Breast epithelium (tissue), 4 donors: ENCODE measurements around the gene DLGAP3. TPM values are rescaled to one million over a fixed set of nuclear protein-coding genes. Genes with fewer than 3 reads are reported as not detected.

ENCODE experiments used
- DNase-seq, 2 donors: peaks; one replicate each; pipeline ENCODE4 v3.0.0-alpha.2; 2019; ENCODE audit warnings: low spot score in 2 of 2
- H3K27ac ChIP-seq, 2 donors: fragments of 200-600 bp; sonication (generic) in 1 of 2; one replicate each; pipeline ENCODE4 v1.5.1; 2016 to 2019; ENCODE audit warnings: mild to moderate bottlenecking in 1 of 2
- H3K27me3 ChIP-seq, 2 donors: fragments of 200-600 bp; sonication (generic) in 1 of 2; one replicate each; pipeline versions ENCODE4 v1.5.1 to v1.6.0; 2017 to 2019; ENCODE audit warnings: control low read depth in 1 of 2, mild to moderate bottlenecking in 1 of 2
- H3K36me3 ChIP-seq: fragments of 200-600 bp; one replicate; pipeline ENCODE4 v1.5.1; 2019
- H3K4me1 ChIP-seq, 2 donors: fragments of 200-600 bp; sonication (generic); one replicate each; pipeline ENCODE4 v1.5.1; 2016 to 2019; ENCODE audit warnings: control low read depth in 1 of 2
- H3K4me3 ChIP-seq, 3 donors: fragments of 200-600 bp; sonication (generic); 1 replicate in 2 of 3; 2 replicates in 1 of 3; pipeline ENCODE4 v1.5.1; 2016 to 2019; ENCODE audit warnings: mild to moderate bottlenecking in 3 of 3, moderate library complexity in 2 of 3
- H3K9me3 ChIP-seq, 2 donors: fragments of 200-600 bp; sonication (generic) in 1 of 2; one replicate each; pipeline ENCODE4 v1.5.1; 2016 to 2019; ENCODE audit warnings: control low read depth in 1 of 2
- POLR2A ChIP-seq: fragments of 450-650 bp; IDR thresholded peaks from one replicate; pipeline ENCODE4 v1.6.1; 2016; ENCODE audit warnings: antibody characterized with exemption, mild to moderate bottlenecking, moderate library complexity
- POLR2AphosphoS5 ChIP-seq, 3 donors: sonication (generic); formaldehyde crosslinking; IDR thresholded peaks; one replicate each; pipeline ENCODE4 v1.6.1; 2017; ENCODE audit warnings: antibody characterized with exemption in 3 of 3
- intact Hi-C: fragments of 100-400 bp; cut with DNase I; formaldehyde crosslinking; loops from one replicate; pipeline ENCODE4 v1.15.1; 2023; ENCODE audit warnings: low total_unique reads
- total RNA-seq, 3 donors: library from RNA; depleted of rRNA; stranded (reverse); fragments of >200 nt; gene quantifications; one replicate each; pipeline ENCODE4 v1.1.0, GENCODE V29; 2016
- TF ChIP-seq, protein P1 (sequence below), 3 donors: fragments of 450-650 bp; IDR thresholded peaks; one replicate each; pipeline ENCODE4 v1.5.1; 2016 to 2017; ENCODE audit warnings: antibody characterized with exemption in 3 of 3, mild to moderate bottlenecking in 3 of 3, moderate library complexity in 3 of 3

Gene DLGAP3
- total RNA-seq, 3 donors from 2014 or later: 0.15 to 0.33 (median 0.16) TPM

DNA sequence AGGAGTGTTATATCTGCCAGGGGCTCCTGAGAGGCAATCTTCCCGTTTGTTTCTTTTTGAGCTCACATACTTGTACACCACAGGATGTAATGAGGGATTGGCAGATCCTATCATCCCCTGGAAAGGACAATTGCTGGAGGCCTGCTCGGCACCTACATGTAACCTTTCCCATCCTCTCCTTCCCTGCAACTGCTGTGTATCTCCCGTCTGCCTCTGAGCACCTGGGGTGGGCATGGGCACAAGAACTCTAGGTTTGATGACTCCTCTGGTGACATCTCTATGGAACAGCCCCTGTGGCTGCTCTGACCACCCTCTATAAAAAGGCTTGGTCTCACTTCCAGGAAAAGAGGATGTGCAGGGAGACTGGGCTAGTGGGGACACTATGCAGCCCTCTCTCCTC, 44.9 kb downstream of the DLGAP3 start:
- Histone ChIP-seq H3K9me3 (no peaks in the 10 kb centered on the region), H3K27ac (no peak overlapping the region), H3K27me3 (peaks cover 7 to 42% of the 10 kb centered on the region in 2 donors), H3K4me1 (no peaks in the 10 kb centered on the region), H3K36me3 (no peaks in the 10 kb centered on the region), H3K4me3 (no peak overlapping the region)
- DNase-seq: no peak
- intact Hi-C loops: no loop called here
- TF ChIP-seq, protein P1, sequence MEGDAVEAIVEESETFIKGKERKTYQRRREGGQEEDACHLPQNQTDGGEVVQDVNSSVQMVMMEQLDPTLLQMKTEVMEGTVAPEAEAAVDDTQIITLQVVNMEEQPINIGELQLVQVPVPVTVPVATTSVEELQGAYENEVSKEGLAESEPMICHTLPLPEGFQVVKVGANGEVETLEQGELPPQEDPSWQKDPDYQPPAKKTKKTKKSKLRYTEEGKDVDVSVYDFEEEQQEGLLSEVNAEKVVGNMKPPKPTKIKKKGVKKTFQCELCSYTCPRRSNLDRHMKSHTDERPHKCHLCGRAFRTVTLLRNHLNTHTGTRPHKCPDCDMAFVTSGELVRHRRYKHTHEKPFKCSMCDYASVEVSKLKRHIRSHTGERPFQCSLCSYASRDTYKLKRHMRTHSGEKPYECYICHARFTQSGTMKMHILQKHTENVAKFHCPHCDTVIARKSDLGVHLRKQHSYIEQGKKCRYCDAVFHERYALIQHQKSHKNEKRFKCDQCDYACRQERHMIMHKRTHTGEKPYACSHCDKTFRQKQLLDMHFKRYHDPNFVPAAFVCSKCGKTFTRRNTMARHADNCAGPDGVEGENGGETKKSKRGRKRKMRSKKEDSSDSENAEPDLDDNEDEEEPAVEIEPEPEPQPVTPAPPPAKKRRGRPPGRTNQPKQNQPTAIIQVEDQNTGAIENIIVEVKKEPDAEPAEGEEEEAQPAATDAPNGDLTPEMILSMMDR (IDR thresholded peaks at IDR 0.05): no peak
- TF ChIP-seq POLR2A (no peak), POLR2AphosphoS5 (IDR thresholded peaks at IDR 0.05) (no peak)

DNA sequence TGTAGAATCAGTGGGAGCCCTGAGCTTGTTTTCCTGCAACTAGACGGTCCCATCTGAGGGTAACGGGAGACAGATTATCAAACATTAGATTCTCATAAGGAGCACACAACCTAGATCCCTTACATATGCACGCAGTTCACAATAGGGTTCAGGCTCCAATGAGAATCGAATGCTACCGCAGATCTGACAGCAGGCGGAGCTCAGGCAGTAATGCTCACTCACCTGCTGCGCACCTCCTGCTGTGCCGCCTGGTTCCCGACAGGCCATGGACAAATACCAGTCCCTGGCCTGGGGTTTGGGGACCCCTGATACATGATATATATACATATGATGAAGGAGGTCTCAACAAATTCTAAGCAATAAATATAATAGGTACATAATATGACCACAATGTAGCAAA, 50.2 kb downstream of the DLGAP3 start:
- Histone ChIP-seq H3K9me3 (no peaks in the 10 kb centered on the region), H3K4me1 (no peaks in the 10 kb centered on the region), H3K36me3 (no peaks in the 10 kb centered on the region), H3K27ac (no peak overlapping the region), H3K27me3 (peaks cover 0 to 38% of the 10 kb centered on the region in 2 donors), H3K4me3 (no peak overlapping the region)
- TF ChIP-seq POLR2A: no peak
- TF ChIP-seq, protein P1 (IDR thresholded peaks at IDR 0.05): no peak
- TF ChIP-seq POLR2AphosphoS5 (IDR thresholded peaks at IDR 0.05): no peak
- DNase-seq: no peak
- intact Hi-C loops: no loop called here

DNA sequence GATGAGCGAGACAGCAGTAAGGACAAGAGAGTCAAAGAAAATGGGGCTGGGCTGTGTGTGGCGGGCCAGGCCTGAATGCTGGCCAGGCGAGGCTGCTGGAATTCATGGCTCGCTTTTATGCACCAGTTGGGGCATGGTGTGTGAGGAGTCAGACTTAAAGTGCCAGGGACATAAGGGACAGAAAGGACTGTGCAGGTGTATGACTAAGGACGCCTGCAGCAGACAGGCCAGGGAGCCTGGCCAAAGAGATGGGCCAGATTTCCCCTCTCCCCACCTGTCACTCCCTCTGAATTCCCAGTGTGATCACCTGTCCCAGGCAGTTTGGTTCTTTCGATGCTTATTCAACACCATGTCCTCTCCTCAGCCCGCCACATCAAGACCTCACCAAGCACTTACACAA, 53.0 kb downstream of the DLGAP3 start:
- Histone ChIP-seq H3K9me3 (no peaks in the 10 kb centered on the region), H3K27ac (no peak overlapping the region), H3K36me3 (no peaks in the 10 kb centered on the region), H3K27me3 (peaks cover 0 to 49% of the 10 kb centered on the region in 2 donors), H3K4me1 (no peaks in the 10 kb centered on the region), H3K4me3 (no peak overlapping the region)
- TF ChIP-seq POLR2A (no peak), POLR2AphosphoS5 (IDR thresholded peaks at IDR 0.05) (no peak)
- TF ChIP-seq, protein P1 (IDR thresholded peaks at IDR 0.05): no peak
- intact Hi-C loops: no loop called here
- DNase-seq: no peak

DNA sequence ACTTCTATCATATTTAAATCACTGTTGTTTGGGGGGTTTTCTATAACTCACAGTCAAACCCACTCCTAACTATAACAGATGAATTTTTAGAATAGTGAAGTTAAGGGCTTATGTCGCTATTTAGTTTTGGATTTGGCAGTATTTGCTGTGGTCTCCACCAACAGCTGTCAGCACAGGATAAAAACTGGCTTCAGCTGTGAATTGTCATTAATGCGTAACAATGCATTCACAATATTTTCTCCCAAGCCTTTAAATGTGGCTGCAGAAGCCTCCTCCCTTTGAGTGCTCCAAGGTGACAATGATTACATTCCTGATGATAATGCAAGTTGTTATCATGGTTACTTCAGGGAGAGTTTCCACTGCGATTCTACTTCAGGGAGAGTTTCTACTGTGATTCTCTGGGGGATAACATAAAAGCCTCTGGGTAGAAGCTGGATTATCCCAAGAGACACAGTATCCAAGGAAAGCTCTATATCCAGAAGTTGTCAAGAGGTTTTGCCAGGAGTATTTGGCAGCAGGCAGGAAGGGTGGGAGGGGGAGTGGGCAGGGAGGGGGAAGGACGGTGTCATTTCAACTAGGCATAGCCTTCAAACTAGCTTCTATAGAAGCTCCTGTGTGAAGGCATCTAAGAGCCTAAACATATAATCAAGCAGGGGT, 55.0 kb downstream of the DLGAP3 start:
- no peaks in the 10 kb centered on the region for H3K4me1 ChIP-seq
- no peak overlapping the region for H3K27ac ChIP-seq
- no peak for DNase-seq
- H3K9me3 ChIP-seq: no peaks in the 10 kb centered on the region
- H3K36me3 ChIP-seq: no peaks in the 10 kb centered on the region
- H3K27me3 ChIP-seq: peaks cover 0 to 49% of the 10 kb centered on the region in 2 donors
- intact Hi-C loops: no loop called here
- TF ChIP-seq POLR2AphosphoS5 (IDR thresholded peaks at IDR 0.05) (no peak), POLR2A (no peak)
- TF ChIP-seq, protein P1 (IDR thresholded peaks at IDR 0.05): no peak
- no peak overlapping the region for H3K4me3 ChIP-seq

DNA sequence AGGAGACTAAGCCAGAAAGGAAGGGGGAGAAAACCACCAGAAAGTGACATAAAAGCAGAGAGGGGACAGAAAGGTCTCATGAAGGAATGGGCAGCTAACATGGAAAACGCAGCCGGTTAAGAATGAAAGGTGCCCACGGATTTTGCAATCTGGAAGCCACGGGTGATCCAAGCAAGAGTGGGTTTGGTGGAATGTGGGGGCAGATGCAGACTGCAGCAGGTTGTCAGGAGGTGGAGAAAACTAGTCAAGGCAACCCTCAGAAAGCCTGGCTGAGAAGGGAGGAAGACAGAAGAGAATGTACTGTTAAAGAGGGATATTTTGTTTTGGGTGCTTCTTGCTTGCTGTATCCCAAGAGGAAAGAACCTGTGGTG, 57.3 kb downstream of the DLGAP3 start:
- H3K4me3 ChIP-seq: no peak overlapping the region
- no peaks in the 10 kb centered on the region for H3K36me3 ChIP-seq
- H3K9me3 ChIP-seq: no peaks in the 10 kb centered on the region
- TF ChIP-seq POLR2A: no peak
- TF ChIP-seq POLR2AphosphoS5 (IDR thresholded peaks at IDR 0.05): no peak
- TF ChIP-seq, protein P1 (IDR thresholded peaks at IDR 0.05): no peak
- no peaks in the 10 kb centered on the region for H3K4me1 ChIP-seq
- DNase-seq: no peak
- H3K27ac ChIP-seq: no peak overlapping the region
- intact Hi-C loops: no loop called here
- peaks cover 0 to 47% of the 10 kb centered on the region in 2 donors for H3K27me3 ChIP-seq
